HG03064 (cell line): ENCODE results near the gene TSPY10.
"Not testable (repeated sequence)": the region's sequence is repeated elsewhere in the genome, so short reads cannot be mapped to it uniquely, and the experiment has no call there.

ENCODE experiments used
- ATAC-seq: cut with Tn5 transposase; IDR thresholded peaks from one replicate; pipeline ENCODE4 v1.9.1; 2021; ENCODE audit warnings: low read depth; ENCODE audit not compliant: unreplicated experiment

TSPY10 gene, protein sequence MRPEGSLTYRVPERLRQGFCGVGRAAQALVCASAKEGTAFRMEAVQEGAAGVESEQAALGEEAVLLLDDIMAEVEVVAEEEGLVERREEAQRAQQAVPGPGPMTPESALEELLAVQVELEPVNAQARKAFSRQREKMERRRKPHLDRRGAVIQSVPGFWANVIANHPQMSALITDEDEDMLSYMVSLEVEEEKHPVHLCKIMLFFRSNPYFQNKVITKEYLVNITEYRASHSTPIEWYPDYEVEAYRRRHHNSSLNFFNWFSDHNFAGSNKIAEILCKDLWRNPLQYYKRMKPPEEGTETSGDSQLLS

DNA sequence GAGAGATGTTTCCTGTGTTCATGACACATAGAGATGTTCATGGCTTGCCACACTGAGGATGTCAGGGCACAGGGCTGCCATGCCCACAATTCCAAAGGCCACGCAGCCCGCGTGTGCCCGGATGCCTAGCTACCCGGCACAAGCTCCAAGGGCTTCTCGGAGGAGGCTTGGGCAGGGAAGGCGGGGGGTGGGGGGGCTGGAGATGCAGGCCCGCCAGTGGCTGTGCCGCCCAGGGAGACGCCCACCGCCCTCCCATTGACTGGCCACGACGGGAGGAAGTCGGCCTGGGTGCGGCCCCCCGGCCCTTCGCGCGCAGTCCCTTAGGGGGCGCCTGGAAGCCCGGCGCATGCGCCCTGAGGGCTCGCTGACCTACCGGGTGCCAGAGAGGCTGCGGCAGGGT is at the start of gene TSPY10:
TSS of gene TSPY10 (plus strand) at position 301 of the 400 bp plus-strand sequence. CDS start at position 347, 46 bp downstream.
- not testable (repeated sequence) for ATAC-seq

DNA sequence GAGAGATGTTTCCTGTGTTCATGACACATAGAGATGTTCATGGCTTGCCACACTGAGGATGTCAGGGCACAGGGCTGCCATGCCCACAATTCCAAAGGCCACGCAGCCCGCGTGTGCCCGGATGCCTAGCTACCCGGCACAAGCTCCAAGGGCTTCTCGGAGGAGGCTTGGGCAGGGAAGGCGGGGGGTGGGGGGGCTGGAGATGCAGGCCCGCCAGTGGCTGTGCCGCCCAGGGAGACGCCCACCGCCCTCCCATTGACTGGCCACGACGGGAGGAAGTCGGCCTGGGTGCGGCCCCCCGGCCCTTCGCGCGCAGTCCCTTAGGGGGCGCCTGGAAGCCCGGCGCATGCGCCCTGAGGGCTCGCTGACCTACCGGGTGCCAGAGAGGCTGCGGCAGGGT is 40.7 kb upstream of the TSPY10 start, which contains the start of gene TSPY9:
TSS of gene TSPY9 (plus strand) at position 301 of the 400 bp plus-strand sequence. CDS start at position 347, 46 bp downstream.
- ATAC-seq = not testable (repeated sequence)

DNA sequence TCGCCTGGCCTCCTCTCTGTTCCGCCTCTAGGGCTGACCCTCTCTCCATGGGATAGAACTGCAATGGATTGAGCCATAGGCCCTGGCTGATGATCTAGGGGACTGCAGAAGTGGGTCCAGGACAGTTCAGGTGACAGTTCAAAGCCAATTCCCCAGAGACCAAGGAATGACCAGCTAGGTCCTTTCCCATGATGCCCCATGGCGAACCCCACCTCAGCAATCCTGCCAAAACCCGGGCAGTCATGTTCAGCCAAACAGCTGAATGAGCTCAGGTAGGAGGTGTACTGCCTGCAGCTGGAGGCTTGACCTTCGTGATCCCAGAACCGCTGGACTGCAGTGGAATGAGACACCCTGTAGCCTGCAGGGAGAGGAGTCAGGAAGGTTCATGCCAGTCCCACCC is 23.3 kb upstream of the TSPY10 start:
- ATAC-seq = not testable (repeated sequence)

DNA sequence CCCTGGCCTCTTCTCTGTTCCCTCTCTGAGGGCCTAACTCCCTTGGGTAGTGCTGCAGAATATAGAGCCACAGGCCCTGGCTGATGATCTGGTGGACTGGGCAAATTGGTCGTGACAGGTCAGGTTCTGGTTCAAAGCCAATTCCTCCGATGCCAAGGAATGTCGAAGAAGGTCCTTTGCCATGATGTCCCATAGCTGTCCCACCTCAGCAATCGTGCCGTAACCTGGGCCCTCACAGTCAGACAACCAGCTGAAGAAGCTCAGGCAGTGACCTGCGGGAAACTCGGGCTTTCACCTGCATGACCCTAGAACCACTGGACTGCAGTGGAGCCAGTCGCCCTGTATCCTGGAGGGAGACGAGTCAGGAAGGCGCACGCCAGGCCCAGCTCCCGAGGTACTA is 11.4 kb upstream of the TSPY10 start:
- not testable (repeated sequence) for ATAC-seq
